GM23338 (cell line): ENCODE results near the gene PGGT1B. TPM values are rescaled to one million over a fixed set of nuclear protein-coding genes. Genes with fewer than 3 reads are reported as not detected.

Experiments
- ATAC-seq: fragments of 200-7000 bp; cut with Tn5 transposase; 3 replicates; pipeline ENCODE4 v1.9.1; 2020
- DNase-seq: peaks from one replicate; pipeline ENCODE4 v3.0.0-alpha.2; 2015; ENCODE audit warnings: low spot score
- H2AFZ ChIP-seq: fragments of 200-600 bp; sonication (generic); 2 replicates; pipeline ENCODE4 v1.8.0; 2016; ENCODE audit warnings: antibody characterized with exemption, mild to moderate bottlenecking, moderate library complexity
- H3F3A ChIP-seq: fragments of 200-600 bp; sonication (generic); replicated peaks from 2 replicates; pipeline ENCODE4 v1.8.0; 2017; ENCODE audit warnings: antibody characterized with exemption, mixed run types, low read depth
- H3K27ac ChIP-seq: fragments of 200-600 bp; sonication (generic); 2 replicates; pipeline ENCODE4 v1.6.1; 2016; ENCODE audit warnings: low read depth
- H3K27me3 ChIP-seq: fragments of 200-600 bp; sonication (generic); 2 replicates; pipeline ENCODE4 v1.8.0; 2016; ENCODE audit warnings: mild to moderate bottlenecking, mixed run types, moderate library complexity; ENCODE audit not compliant: insufficient read depth
- H3K36me3 ChIP-seq: fragments of 200-600 bp; sonication (generic); 2 replicates; pipeline ENCODE4 v1.8.0; 2016; ENCODE audit warnings: mild to moderate bottlenecking; ENCODE audit not compliant: insufficient read depth
- H3K4me1 ChIP-seq: fragments of 200-600 bp; sonication (generic); 2 replicates; pipeline ENCODE4 v1.8.0; 2016; ENCODE audit warnings: mild to moderate bottlenecking, moderate library complexity; ENCODE audit not compliant: insufficient read depth
- H3K4me2 ChIP-seq: fragments of 200-600 bp; sonication (generic); 2 replicates; pipeline ENCODE4 v1.7.1; 2017; ENCODE audit warnings: mixed run types
- H3K4me3 ChIP-seq: fragments of 200-600 bp; sonication (generic); 2 replicates; pipeline ENCODE4 v1.6.1; 2016; ENCODE audit warnings: mixed run types
- H3K79me2 ChIP-seq: fragments of 200-600 bp; sonication (generic); replicated peaks from 2 replicates; pipeline ENCODE4 v1.8.0; 2017; ENCODE audit warnings: mild to moderate bottlenecking; ENCODE audit not compliant: insufficient read depth
- H3K9me2 ChIP-seq: fragments of 200-600 bp; sonication (generic); 2 replicates; pipeline ENCODE4 v1.8.0; 2017; ENCODE audit not compliant: insufficient read depth
- H4K20me1 ChIP-seq: fragments of 200-600 bp; sonication (generic); replicated peaks from 2 replicates; pipeline ENCODE4 v1.8.0; 2017; ENCODE audit warnings: mild to moderate bottlenecking; ENCODE audit not compliant: insufficient read depth
- H3K27ac Mint-ChIP-seq: 2 replicates; pipeline ENCODE4 v1.8.0; 2020; ENCODE audit warnings: inconsistent platforms, mild to moderate bottlenecking, moderate library complexity, mixed read lengths
- H3K27me3 Mint-ChIP-seq: 3 replicates; pipeline ENCODE4 v1.8.0; 2022; ENCODE audit warnings: low read depth, mild to moderate bottlenecking, moderate library complexity, mixed read lengths, inconsistent platforms; ENCODE audit not compliant: insufficient read depth, poor library complexity
- H3K36me3 Mint-ChIP-seq: 3 replicates; pipeline ENCODE4 v1.8.0; 2021; ENCODE audit warnings: low read depth, mild to moderate bottlenecking, inconsistent platforms, moderate library complexity, mixed read lengths
- H3K4me1 Mint-ChIP-seq: 3 replicates; pipeline ENCODE4 v1.8.0; 2020; ENCODE audit warnings: mild to moderate bottlenecking, inconsistent platforms, mixed read lengths
- H3K4me3 Mint-ChIP-seq: 3 replicates; pipeline ENCODE4 v1.8.0; 2021; ENCODE audit warnings: moderate library complexity, mild to moderate bottlenecking, inconsistent platforms, mixed read lengths
- H3K9me3 Mint-ChIP-seq: 3 replicates; pipeline ENCODE4 v1.8.0; 2020; ENCODE audit warnings: moderate library complexity, mild to moderate bottlenecking, inconsistent platforms, mixed read lengths
- CREB1 ChIP-seq: fragments of 250-450 bp; sonication (Bioruptor Pico); IDR thresholded peaks from 2 replicates; pipeline ENCODE4 v1.5.0; 2020; ENCODE audit warnings: low read depth, mild to moderate bottlenecking, moderate library complexity
- EZH2 ChIP-seq: fragments of 200-600 bp; sonication (generic); IDR thresholded peaks from one replicate; pipeline ENCODE4 v1.8.0; 2017; ENCODE audit warnings: antibody characterized with exemption, mild to moderate bottlenecking, low read depth; ENCODE audit not compliant: unreplicated experiment
- EZH2phosphoT487 ChIP-seq: fragments of 200-600 bp; sonication (generic); IDR thresholded peaks from one replicate; pipeline ENCODE4 v1.8.1; 2018; ENCODE audit warnings: antibody characterized with exemption; ENCODE audit not compliant: unreplicated experiment
- JUNB ChIP-seq: IDR thresholded peaks from one replicate; pipeline ENCODE4 v1.6.1; 2016; ENCODE audit warnings: antibody characterized with exemption; ENCODE audit not compliant: unreplicated experiment
- NANOG ChIP-seq: IDR thresholded peaks from 2 replicates; pipeline ENCODE4 v1.6.1; 2016; ENCODE audit warnings: antibody characterized with exemption, borderline replicate concordance
- POLR2AphosphoS5 ChIP-seq: IDR thresholded peaks from 2 replicates; pipeline ENCODE4 v1.6.1; 2016; ENCODE audit warnings: antibody characterized with exemption, low read depth
- STAT1 ChIP-seq: IDR thresholded peaks from one replicate; pipeline ENCODE4 v1.6.1; 2016; ENCODE audit warnings: antibody characterized with exemption; ENCODE audit not compliant: unreplicated experiment
- ZNF114 ChIP-seq: fragments of 250-450 bp; sonication (Bioruptor Pico); IDR thresholded peaks from 2 replicates; pipeline ENCODE4 v1.5.0; 2020; ENCODE audit warnings: mild to moderate bottlenecking, moderate library complexity
- ZNF331 ChIP-seq: fragments of 250-450 bp; sonication (Bioruptor Pico); IDR thresholded peaks from 2 replicates; pipeline ENCODE4 v1.5.0; 2020; ENCODE audit warnings: low read depth, mild to moderate bottlenecking, moderate library complexity
- polyA plus RNA-seq: library from polyadenylated mRNA; unstranded; fragments of >200 nt; fragmentation: Nextera tagmentation; extraction: Ambion mirVana; gene quantifications from 2 replicates; pipeline ENCODE4 v1.2.1, GENCODE V29; 2016
- total RNA-seq: library from RNA; depleted of rRNA; stranded (reverse); fragments of >200 nt; shearing (Covaris generic); gene quantifications from 2 replicates; pipeline ENCODE4 v1.2.3, GENCODE V29; 2014
- TF ChIP-seq, protein P1 (sequence below), 2 experiments: fragments of 200-600 bp in 1 of 2; sonication (generic) in 1 of 2; conservative IDR thresholded peaks; 2 replicates each; pipeline versions ENCODE4 v1.5.1 to v1.6.1; 2016 to 2017; ENCODE audit warnings: antibody characterized with exemption in 2 of 2, low read depth in 2 of 2, mild to moderate bottlenecking in 2 of 2, moderate library complexity in 1 of 2
- TF ChIP-seq, protein P2 (sequence below): IDR thresholded peaks from 2 replicates; pipeline ENCODE4 v1.6.1; 2016; ENCODE audit warnings: antibody characterized with exemption
- TF ChIP-seq, protein P3 (sequence below): IDR thresholded peaks from one replicate; pipeline ENCODE4 v1.6.1; 2018; ENCODE audit warnings: antibody characterized with exemption; ENCODE audit not compliant: unreplicated experiment
- TF ChIP-seq, protein P4 (sequence below): fragments of 250-450 bp; sonication (Bioruptor Pico); IDR thresholded peaks from 2 replicates; pipeline ENCODE4 v1.5.0; 2020; ENCODE audit warnings: mild to moderate bottlenecking, moderate library complexity

PGGT1B gene
- total and polyA plus RNA-seq, 2 experiments from 2014 or later = 8.6 to 12.9 TPM

DNA sequence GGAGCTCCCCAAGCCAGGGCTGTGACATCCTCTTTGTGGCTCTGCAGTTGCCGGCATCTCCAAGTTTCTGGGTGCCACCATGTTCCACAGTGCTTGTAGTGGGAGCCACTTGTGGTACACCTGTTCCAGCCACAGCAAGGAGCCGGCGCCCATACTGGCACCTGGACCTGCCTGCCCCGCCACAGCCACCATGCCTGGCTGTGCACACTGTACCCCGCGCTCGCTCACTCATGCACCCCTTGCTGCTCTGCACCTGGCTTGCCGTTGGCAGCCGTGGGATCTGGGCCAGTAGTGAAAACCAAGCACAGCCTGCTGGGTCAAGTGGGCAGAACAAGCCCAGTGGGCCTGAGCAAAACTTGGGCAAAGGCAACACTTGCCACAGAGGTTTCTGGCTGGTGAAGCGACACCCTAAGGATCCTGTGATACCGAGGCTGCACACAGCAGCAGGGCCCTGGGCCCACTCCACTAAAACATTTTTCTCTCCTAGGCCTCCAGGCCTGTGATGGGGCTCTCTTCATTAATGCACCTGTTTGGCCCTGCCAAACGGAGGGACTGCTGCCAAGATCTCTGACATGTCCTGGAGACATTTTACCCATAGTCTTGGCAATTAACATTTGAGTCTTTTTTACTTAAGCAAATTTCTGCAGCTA lies 95.8 kb downstream of the PGGT1B start:
- DNase-seq = no peak
- no peak for ATAC-seq
- no peak for TF ChIP-seq JUNB
- TF ChIP-seq, protein P1, sequence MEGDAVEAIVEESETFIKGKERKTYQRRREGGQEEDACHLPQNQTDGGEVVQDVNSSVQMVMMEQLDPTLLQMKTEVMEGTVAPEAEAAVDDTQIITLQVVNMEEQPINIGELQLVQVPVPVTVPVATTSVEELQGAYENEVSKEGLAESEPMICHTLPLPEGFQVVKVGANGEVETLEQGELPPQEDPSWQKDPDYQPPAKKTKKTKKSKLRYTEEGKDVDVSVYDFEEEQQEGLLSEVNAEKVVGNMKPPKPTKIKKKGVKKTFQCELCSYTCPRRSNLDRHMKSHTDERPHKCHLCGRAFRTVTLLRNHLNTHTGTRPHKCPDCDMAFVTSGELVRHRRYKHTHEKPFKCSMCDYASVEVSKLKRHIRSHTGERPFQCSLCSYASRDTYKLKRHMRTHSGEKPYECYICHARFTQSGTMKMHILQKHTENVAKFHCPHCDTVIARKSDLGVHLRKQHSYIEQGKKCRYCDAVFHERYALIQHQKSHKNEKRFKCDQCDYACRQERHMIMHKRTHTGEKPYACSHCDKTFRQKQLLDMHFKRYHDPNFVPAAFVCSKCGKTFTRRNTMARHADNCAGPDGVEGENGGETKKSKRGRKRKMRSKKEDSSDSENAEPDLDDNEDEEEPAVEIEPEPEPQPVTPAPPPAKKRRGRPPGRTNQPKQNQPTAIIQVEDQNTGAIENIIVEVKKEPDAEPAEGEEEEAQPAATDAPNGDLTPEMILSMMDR (conservative IDR thresholded peaks at IDR 0.05; ENCODE audit: low read depth in 2 of 2) = no peak
- TF ChIP-seq ZNF331 (CRISPR knock-in tag) = no peak
- TF ChIP-seq, protein P2, sequence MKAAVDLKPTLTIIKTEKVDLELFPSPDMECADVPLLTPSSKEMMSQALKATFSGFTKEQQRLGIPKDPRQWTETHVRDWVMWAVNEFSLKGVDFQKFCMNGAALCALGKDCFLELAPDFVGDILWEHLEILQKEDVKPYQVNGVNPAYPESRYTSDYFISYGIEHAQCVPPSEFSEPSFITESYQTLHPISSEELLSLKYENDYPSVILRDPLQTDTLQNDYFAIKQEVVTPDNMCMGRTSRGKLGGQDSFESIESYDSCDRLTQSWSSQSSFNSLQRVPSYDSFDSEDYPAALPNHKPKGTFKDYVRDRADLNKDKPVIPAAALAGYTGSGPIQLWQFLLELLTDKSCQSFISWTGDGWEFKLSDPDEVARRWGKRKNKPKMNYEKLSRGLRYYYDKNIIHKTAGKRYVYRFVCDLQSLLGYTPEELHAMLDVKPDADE = no peak
- TF ChIP-seq EZH2phosphoT487 = no peak
- no peak for TF ChIP-seq EZH2
- TF ChIP-seq ZNF114 (CRISPR knock-in tag) = no peak
- no peak for TF ChIP-seq POLR2AphosphoS5
- TF ChIP-seq, protein P3, sequence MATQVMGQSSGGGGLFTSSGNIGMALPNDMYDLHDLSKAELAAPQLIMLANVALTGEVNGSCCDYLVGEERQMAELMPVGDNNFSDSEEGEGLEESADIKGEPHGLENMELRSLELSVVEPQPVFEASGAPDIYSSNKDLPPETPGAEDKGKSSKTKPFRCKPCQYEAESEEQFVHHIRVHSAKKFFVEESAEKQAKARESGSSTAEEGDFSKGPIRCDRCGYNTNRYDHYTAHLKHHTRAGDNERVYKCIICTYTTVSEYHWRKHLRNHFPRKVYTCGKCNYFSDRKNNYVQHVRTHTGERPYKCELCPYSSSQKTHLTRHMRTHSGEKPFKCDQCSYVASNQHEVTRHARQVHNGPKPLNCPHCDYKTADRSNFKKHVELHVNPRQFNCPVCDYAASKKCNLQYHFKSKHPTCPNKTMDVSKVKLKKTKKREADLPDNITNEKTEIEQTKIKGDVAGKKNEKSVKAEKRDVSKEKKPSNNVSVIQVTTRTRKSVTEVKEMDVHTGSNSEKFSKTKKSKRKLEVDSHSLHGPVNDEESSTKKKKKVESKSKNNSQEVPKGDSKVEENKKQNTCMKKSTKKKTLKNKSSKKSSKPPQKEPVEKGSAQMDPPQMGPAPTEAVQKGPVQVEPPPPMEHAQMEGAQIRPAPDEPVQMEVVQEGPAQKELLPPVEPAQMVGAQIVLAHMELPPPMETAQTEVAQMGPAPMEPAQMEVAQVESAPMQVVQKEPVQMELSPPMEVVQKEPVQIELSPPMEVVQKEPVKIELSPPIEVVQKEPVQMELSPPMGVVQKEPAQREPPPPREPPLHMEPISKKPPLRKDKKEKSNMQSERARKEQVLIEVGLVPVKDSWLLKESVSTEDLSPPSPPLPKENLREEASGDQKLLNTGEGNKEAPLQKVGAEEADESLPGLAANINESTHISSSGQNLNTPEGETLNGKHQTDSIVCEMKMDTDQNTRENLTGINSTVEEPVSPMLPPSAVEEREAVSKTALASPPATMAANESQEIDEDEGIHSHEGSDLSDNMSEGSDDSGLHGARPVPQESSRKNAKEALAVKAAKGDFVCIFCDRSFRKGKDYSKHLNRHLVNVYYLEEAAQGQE = no peak
- TF ChIP-seq STAT1 = no peak
- TF ChIP-seq, protein P4, sequence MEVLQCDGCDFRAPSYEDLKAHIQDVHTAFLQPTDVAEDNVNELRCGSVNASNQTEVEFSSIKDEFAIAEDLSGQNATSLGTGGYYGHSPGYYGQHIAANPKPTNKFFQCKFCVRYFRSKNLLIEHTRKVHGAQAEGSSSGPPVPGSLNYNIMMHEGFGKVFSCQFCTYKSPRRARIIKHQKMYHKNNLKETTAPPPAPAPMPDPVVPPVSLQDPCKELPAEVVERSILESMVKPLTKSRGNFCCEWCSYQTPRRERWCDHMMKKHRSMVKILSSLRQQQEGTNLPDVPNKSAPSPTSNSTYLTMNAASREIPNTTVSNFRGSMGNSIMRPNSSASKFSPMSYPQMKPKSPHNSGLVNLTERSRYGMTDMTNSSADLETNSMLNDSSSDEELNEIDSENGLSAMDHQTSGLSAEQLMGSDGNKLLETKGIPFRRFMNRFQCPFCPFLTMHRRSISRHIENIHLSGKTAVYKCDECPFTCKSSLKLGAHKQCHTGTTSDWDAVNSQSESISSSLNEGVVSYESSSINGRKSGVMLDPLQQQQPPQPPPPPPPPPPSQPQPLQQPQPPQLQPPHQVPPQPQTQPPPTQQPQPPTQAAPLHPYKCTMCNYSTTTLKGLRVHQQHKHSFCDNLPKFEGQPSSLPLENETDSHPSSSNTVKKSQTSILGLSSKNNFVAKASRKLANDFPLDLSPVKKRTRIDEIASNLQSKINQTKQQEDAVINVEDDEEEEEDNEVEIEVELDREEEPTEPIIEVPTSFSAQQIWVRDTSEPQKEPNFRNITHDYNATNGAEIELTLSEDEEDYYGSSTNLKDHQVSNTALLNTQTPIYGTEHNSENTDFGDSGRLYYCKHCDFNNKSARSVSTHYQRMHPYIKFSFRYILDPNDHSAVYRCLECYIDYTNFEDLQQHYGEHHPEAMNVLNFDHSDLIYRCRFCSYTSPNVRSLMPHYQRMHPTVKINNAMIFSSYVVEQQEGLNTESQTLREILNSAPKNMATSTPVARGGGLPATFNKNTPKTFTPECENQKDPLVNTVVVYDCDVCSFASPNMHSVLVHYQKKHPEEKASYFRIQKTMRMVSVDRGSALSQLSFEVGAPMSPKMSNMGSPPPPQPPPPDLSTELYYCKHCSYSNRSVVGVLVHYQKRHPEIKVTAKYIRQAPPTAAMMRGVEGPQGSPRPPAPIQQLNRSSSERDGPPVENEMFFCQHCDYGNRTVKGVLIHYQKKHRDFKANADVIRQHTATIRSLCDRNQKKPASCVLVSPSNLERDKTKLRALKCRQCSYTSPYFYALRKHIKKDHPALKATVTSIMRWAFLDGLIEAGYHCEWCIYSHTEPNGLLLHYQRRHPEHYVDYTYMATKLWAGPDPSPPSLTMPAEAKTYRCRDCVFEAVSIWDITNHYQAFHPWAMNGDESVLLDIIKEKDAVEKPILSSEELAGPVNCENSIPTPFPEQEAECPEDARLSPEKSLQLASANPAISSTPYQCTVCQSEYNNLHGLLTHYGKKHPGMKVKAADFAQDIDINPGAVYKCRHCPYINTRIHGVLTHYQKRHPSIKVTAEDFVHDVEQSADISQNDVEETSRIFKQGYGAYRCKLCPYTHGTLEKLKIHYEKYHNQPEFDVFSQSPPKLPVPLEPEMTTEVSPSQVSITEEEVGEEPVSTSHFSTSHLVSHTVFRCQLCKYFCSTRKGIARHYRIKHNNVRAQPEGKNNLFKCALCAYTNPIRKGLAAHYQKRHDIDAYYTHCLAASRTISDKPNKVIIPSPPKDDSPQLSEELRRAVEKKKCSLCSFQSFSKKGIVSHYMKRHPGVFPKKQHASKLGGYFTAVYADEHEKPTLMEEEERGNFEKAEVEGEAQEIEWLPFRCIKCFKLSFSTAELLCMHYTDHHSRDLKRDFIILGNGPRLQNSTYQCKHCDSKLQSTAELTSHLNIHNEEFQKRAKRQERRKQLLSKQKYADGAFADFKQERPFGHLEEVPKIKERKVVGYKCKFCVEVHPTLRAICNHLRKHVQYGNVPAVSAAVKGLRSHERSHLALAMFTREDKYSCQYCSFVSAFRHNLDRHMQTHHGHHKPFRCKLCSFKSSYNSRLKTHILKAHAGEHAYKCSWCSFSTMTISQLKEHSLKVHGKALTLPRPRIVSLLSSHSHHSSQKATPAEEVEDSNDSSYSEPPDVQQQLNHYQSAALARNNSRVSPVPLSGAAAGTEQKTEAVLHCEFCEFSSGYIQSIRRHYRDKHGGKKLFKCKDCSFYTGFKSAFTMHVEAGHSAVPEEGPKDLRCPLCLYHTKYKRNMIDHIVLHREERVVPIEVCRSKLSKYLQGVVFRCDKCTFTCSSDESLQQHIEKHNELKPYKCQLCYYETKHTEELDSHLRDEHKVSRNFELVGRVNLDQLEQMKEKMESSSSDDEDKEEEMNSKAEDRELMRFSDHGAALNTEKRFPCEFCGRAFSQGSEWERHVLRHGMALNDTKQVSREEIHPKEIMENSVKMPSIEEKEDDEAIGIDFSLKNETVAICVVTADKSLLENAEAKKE (CRISPR knock-in tag) = no peak
- no peak for TF ChIP-seq NANOG
- TF ChIP-seq CREB1 (CRISPR knock-in tag) = no peak
- H3K27ac ChIP-seq = no peak overlapping the region
- no peak overlapping the region for H2AFZ ChIP-seq
- H3K27ac Mint-ChIP-seq = no peak overlapping the region
- H3K36me3 ChIP-seq = peaks cover 3% of the 10 kb centered on the region; the same call in 1 of the 2 replicates
- H3F3A ChIP-seq = no peaks in the 10 kb centered on the region
- no peak overlapping the region; the same call in 2 of the 3 replicates for H3K4me3 Mint-ChIP-seq
- H3K36me3 Mint-ChIP-seq = peaks cover 58% of the 10 kb centered on the region
- peaks cover 16% of the 10 kb centered on the region for H3K27me3 Mint-ChIP-seq
- H4K20me1 ChIP-seq = peaks cover 5% of the 10 kb centered on the region
- H3K9me3 Mint-ChIP-seq = peaks cover 46% of the 10 kb centered on the region
- H3K4me2 ChIP-seq = no peak overlapping the region
- H3K79me2 ChIP-seq = peaks cover 21% of the 10 kb centered on the region
- peaks cover 12% of the 10 kb centered on the region for H3K4me1 Mint-ChIP-seq
- H3K27me3 ChIP-seq = peaks cover 25% of the 10 kb centered on the region
- peaks cover 16% of the 10 kb centered on the region for H3K4me1 ChIP-seq
- H3K4me3 ChIP-seq = no peak overlapping the region
- H3K9me2 ChIP-seq = no peaks in the 10 kb centered on the region
